GM12875 (cell line): ENCODE data around the gene CTPS2.

Source experiments
- H3K4me3 ChIP-seq: one replicate; pipeline ENCODE4 v1.5.1; 2011; ENCODE audit warnings: low read depth, low read length, control low read depth
- CTCF ChIP-seq: IDR thresholded peaks from 2 replicates; pipeline ENCODE4 v1.5.1; 2011; ENCODE audit warnings: low read depth, mild to moderate bottlenecking, control low read depth, inconsistent platforms, low read length, moderate library complexity, borderline replicate concordance; ENCODE audit not compliant: insufficient read depth

The CTPS2 gene

GRCh38 chrX:16664626-16665025, 47.8 kb downstream of the CTPS2 start:
- no peak overlapping the region for H3K4me3 ChIP-seq
- no peak for TF ChIP-seq CTCF

GRCh38 chrX:16664074-16664473, 48.4 kb downstream of the CTPS2 start:
- H3K4me3 ChIP-seq = no peak overlapping the region

GRCh38 chrX:16662402-16662801, 50.1 kb downstream of the CTPS2 start:
- TF ChIP-seq CTCF = no peak

More at GRCh38 chrX:16664074-16664473, 48.4 kb downstream of the CTPS2 start:
- no peak for TF ChIP-seq CTCF

GRCh38 chrX:16661495-16661894, 51.0 kb downstream of the CTPS2 start:
- no peak for TF ChIP-seq CTCF
- no peak overlapping the region for H3K4me3 ChIP-seq

More at GRCh38 chrX:16662402-16662801, 50.1 kb downstream of the CTPS2 start:
- no peak overlapping the region for H3K4me3 ChIP-seq

- no peak for TF ChIP-seq CTCF
- no peak overlapping the region for H3K4me3 ChIP-seq
Measured at GRCh38 chrX:16659321-16659720, 53.1 kb downstream of the CTPS2 start.

- TF ChIP-seq CTCF = no peak
- no peak overlapping the region for H3K4me3 ChIP-seq
Measured at GRCh38 chrX:16658284-16658683, 54.2 kb downstream of the CTPS2 start.

- H3K4me3 ChIP-seq = no peak overlapping the region
- TF ChIP-seq CTCF = no peak
Measured at GRCh38 chrX:16654093-16654492, 58.4 kb downstream of the CTPS2 start.
